Liver (tissue), 9 donors: ENCODE measurements around the gene SAMD1. TPM values are rescaled to one million over a fixed set of nuclear protein-coding genes. Genes with fewer than 3 reads are reported as not detected.

Experiments used
- DNase-seq: peaks from one replicate; pipeline ENCODE4 v3.0.0-alpha.2; 2017; ENCODE audit warnings: low spot score
- H3K27ac ChIP-seq, 2 donors: one replicate each; pipeline ENCODE4 v1.7.0; 2013; ENCODE audit warnings: inconsistent platforms in 2 of 2, low read length in 2 of 2, control low read depth in 1 of 2, low read depth in 1 of 2, mild to moderate bottlenecking in 1 of 2
- H3K27me3 ChIP-seq, 4 donors: one replicate each; pipeline versions ENCODE4 v1.6.1 to v1.7.0; 2013; ENCODE audit warnings: low read length in 3 of 4, inconsistent platforms in 1 of 4, mild to moderate bottlenecking in 1 of 4, moderate library complexity in 1 of 4; ENCODE audit not compliant: control insufficient read depth in 4 of 4, insufficient read depth in 4 of 4
- H3K36me3 ChIP-seq, 4 donors: one replicate each; pipeline versions ENCODE4 v1.6.1 to v1.7.0; 2013; ENCODE audit warnings: low read length in 3 of 4, mild to moderate bottlenecking in 3 of 4, low read depth in 1 of 4, moderate library complexity in 1 of 4; ENCODE audit not compliant: control insufficient read depth in 4 of 4, insufficient read depth in 3 of 4
- H3K4me1 ChIP-seq, 4 donors: one replicate each; pipeline versions ENCODE4 v1.6.1 to v1.7.0; 2013; ENCODE audit warnings: low read length in 3 of 4, mild to moderate bottlenecking in 3 of 4, moderate library complexity in 1 of 4; ENCODE audit not compliant: control insufficient read depth in 4 of 4, insufficient read depth in 4 of 4
- H3K4me3 ChIP-seq, 3 donors: one replicate each; pipeline versions ENCODE4 v1.6.1 to v1.7.0; 2013; ENCODE audit warnings: low read length in 3 of 3, control low read depth in 1 of 3, low read depth in 1 of 3, mild to moderate bottlenecking in 1 of 3
- H3K9ac ChIP-seq, 2 donors: one replicate each; pipeline ENCODE4 v1.7.0; 2013; ENCODE audit warnings: low read length in 2 of 2, mild to moderate bottlenecking in 2 of 2, moderate library complexity in 2 of 2, control low read depth in 1 of 2, low read depth in 1 of 2
- H3K9me3 ChIP-seq, 4 donors: one replicate each; pipeline versions ENCODE4 v1.6.1 to v1.7.0; 2013; ENCODE audit warnings: low read length in 3 of 4; ENCODE audit not compliant: control insufficient read depth in 4 of 4
- EGR1 ChIP-seq, 2 donors: IDR thresholded peaks; 2 replicates each; pipeline ENCODE4 v1.6.1; 2016 to 2018; ENCODE audit warnings: antibody characterized with exemption in 2 of 2, low read depth in 2 of 2
- FOXA1 ChIP-seq: IDR thresholded peaks from 2 replicates; pipeline ENCODE4 v1.6.1; 2016; ENCODE audit warnings: antibody characterized with exemption
- FOXA2 ChIP-seq: IDR thresholded peaks from 2 replicates; pipeline ENCODE4 v1.6.1; 2016; ENCODE audit warnings: antibody characterized with exemption
- GABPA ChIP-seq, 2 donors: IDR thresholded peaks in 1 of 2; conservative IDR thresholded peaks in 1 of 2; 2 replicates each; pipeline ENCODE4 v1.6.1; 2016; ENCODE audit warnings: antibody characterized with exemption in 2 of 2, mild to moderate bottlenecking in 1 of 2, moderate library complexity in 1 of 2
- HNF4A ChIP-seq, 2 donors: conservative IDR thresholded peaks; 2 replicates each; pipeline ENCODE4 v1.6.1; 2016; ENCODE audit warnings: antibody characterized with exemption in 2 of 2, mild to moderate bottlenecking in 2 of 2
- HNF4G ChIP-seq: IDR thresholded peaks from 2 replicates; pipeline ENCODE4 v1.6.1; 2016; ENCODE audit warnings: antibody characterized with exemption
- JUND ChIP-seq, 2 donors: IDR thresholded peaks; 2 replicates each; pipeline ENCODE4 v1.6.1; 2016; ENCODE audit warnings: antibody characterized with exemption in 2 of 2
- NR2F2 ChIP-seq: IDR thresholded peaks from 2 replicates; pipeline ENCODE4 v1.6.1; 2016; ENCODE audit warnings: antibody characterized with exemption
- RAD21 ChIP-seq, 2 donors: IDR thresholded peaks; 2 replicates each; pipeline ENCODE4 v1.6.1; 2016; ENCODE audit warnings: antibody characterized with exemption in 2 of 2, mild to moderate bottlenecking in 2 of 2
- RXRA ChIP-seq, 2 donors: IDR thresholded peaks; 2 replicates each; pipeline ENCODE4 v1.6.1; 2017 to 2018; ENCODE audit warnings: antibody characterized with exemption in 2 of 2, mild to moderate bottlenecking in 1 of 2
- SP1 ChIP-seq: IDR thresholded peaks from 2 replicates; pipeline ENCODE4 v1.6.1; 2018; ENCODE audit warnings: antibody characterized with exemption, mild to moderate bottlenecking
- TAF1 ChIP-seq: conservative IDR thresholded peaks from 2 replicates; pipeline ENCODE4 v1.6.1; 2016; ENCODE audit warnings: antibody characterized with exemption, mild to moderate bottlenecking
- YY1 ChIP-seq: IDR thresholded peaks from 2 replicates; pipeline ENCODE4 v1.6.1; 2016; ENCODE audit warnings: antibody characterized with exemption, mild to moderate bottlenecking
- WGBS: extraction: QIAGEN DNeasy Blood & Tissue Kit; methylation state at CpG from one replicate; pipeline ENCODE4 v1.1.7; 2013; 5-methylcytosine and 5-hydroxymethylcytosine counted together
- polyA plus RNA-seq, 2 donors: library from polyadenylated mRNA; stranded (reverse) in 1 of 2; unstranded in 1 of 2; fragments of 200-250 nt in 1 of 2; fragments of >200 nt in 1 of 2; fragmentation: Nextera tagmentation in 1 of 2; extraction: Ambion mirVana in 1 of 2; gene quantifications; one replicate each; pipeline versions ENCODE4 v1.2.1 to v1.2.3, GENCODE V29; 2013 to 2015
- total RNA-seq, 2 donors: library from RNA; depleted of rRNA; stranded (reverse); fragments of >200 nt; gene quantifications; one replicate each; pipeline ENCODE4 v1.2.3, GENCODE V29; 2014
- TF ChIP-seq, protein P1 (sequence below): IDR thresholded peaks from 2 replicates; pipeline ENCODE4 v1.6.1; 2016; ENCODE audit warnings: antibody characterized with exemption
- TF ChIP-seq, protein P2 (sequence below): IDR thresholded peaks from 2 replicates; pipeline ENCODE4 v1.6.1; 2016; ENCODE audit warnings: antibody characterized with exemption
- TF ChIP-seq, protein P3 (sequence below): IDR thresholded peaks from 2 replicates; pipeline ENCODE4 v1.6.1; 2016; ENCODE audit warnings: antibody characterized with exemption, mild to moderate bottlenecking
- TF ChIP-seq, protein P4 (sequence below): IDR thresholded peaks from 2 replicates; pipeline ENCODE4 v1.6.1; 2016; ENCODE audit warnings: antibody characterized with exemption
- TF ChIP-seq, protein P5 (sequence below): fragments of 150-350 bp; IDR thresholded peaks from 2 replicates; pipeline ENCODE4 v1.5.1; 2017; ENCODE audit warnings: improper control_type of control experiment, low read depth, low read length; ENCODE audit not compliant: missing input control
- donor health status: healthy.
- donor health status: healthy.
- donor health status: healthy.
- donor health status: healthy.
- donor health status: healthy.

SAMD1 gene
- total and polyA plus RNA-seq, 4 donors, result 2.1 to 33.0 (median 9.0) TPM

DNA sequence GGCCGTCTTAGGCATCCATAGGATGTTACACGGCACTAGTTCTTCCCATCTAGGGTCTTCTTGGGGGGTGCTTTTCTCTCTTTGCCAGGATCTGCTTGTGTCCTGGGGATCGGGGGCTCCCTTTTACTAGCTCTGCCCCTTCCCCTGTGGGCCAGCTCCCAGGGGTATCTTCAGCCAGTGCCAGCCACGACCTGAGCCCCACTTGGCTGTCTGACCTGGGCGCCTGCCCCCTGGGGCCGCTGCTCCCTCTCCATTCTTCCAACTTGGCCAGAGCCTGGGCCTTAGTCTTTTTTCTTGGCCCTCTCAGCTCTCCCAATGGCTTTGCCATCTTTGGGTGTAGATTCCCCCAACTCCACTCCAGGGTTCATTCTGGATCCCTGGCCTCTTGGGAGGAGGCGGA is 23.9 kb upstream of the SAMD1 start:
- no peaks in the 10 kb centered on the region for H3K9me3 ChIP-seq
- H3K27ac ChIP-seq, result peak overlapping the region; percentile 88 to 97
- TF ChIP-seq RAD21 (IDR thresholded peaks at IDR 0.05) (no peak), FOXA2 (no peak), GABPA (IDR thresholded peaks at IDR 0.05 in 1 of 2, conservative IDR thresholded peaks at IDR 0.05 in 1 of 2) (no peak), YY1 (no peak), FOXA1 (no peak), TAF1 (no peak), EGR1 (IDR thresholded peaks at IDR 0.05; ENCODE audit: low read depth in 2 of 2) (no peak), SP1 (no peak), JUND (IDR thresholded peaks at IDR 0.05) (no peak), HNF4G (no peak), HNF4A (conservative IDR thresholded peaks at IDR 0.05) (no peak), RXRA (IDR thresholded peaks at IDR 0.05) (no peak), NR2F2 (no peak)
- TF ChIP-seq, protein P1, sequence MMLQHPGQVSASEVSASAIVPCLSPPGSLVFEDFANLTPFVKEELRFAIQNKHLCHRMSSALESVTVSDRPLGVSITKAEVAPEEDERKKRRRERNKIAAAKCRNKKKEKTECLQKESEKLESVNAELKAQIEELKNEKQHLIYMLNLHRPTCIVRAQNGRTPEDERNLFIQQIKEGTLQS, result no peak
- TF ChIP-seq, protein P2, sequence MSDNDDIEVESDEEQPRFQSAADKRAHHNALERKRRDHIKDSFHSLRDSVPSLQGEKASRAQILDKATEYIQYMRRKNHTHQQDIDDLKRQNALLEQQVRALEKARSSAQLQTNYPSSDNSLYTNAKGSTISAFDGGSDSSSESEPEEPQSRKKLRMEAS, result no peak
- TF ChIP-seq, protein P3, sequence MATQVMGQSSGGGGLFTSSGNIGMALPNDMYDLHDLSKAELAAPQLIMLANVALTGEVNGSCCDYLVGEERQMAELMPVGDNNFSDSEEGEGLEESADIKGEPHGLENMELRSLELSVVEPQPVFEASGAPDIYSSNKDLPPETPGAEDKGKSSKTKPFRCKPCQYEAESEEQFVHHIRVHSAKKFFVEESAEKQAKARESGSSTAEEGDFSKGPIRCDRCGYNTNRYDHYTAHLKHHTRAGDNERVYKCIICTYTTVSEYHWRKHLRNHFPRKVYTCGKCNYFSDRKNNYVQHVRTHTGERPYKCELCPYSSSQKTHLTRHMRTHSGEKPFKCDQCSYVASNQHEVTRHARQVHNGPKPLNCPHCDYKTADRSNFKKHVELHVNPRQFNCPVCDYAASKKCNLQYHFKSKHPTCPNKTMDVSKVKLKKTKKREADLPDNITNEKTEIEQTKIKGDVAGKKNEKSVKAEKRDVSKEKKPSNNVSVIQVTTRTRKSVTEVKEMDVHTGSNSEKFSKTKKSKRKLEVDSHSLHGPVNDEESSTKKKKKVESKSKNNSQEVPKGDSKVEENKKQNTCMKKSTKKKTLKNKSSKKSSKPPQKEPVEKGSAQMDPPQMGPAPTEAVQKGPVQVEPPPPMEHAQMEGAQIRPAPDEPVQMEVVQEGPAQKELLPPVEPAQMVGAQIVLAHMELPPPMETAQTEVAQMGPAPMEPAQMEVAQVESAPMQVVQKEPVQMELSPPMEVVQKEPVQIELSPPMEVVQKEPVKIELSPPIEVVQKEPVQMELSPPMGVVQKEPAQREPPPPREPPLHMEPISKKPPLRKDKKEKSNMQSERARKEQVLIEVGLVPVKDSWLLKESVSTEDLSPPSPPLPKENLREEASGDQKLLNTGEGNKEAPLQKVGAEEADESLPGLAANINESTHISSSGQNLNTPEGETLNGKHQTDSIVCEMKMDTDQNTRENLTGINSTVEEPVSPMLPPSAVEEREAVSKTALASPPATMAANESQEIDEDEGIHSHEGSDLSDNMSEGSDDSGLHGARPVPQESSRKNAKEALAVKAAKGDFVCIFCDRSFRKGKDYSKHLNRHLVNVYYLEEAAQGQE, result no peak
- TF ChIP-seq, protein P4, sequence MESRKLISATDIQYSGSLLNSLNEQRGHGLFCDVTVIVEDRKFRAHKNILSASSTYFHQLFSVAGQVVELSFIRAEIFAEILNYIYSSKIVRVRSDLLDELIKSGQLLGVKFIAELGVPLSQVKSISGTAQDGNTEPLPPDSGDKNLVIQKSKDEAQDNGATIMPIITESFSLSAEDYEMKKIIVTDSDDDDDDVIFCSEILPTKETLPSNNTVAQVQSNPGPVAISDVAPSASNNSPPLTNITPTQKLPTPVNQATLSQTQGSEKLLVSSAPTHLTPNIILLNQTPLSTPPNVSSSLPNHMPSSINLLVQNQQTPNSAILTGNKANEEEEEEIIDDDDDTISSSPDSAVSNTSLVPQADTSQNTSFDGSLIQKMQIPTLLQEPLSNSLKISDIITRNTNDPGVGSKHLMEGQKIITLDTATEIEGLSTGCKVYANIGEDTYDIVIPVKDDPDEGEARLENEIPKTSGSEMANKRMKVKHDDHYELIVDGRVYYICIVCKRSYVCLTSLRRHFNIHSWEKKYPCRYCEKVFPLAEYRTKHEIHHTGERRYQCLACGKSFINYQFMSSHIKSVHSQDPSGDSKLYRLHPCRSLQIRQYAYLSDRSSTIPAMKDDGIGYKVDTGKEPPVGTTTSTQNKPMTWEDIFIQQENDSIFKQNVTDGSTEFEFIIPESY, result no peak
- TF ChIP-seq, protein P5, sequence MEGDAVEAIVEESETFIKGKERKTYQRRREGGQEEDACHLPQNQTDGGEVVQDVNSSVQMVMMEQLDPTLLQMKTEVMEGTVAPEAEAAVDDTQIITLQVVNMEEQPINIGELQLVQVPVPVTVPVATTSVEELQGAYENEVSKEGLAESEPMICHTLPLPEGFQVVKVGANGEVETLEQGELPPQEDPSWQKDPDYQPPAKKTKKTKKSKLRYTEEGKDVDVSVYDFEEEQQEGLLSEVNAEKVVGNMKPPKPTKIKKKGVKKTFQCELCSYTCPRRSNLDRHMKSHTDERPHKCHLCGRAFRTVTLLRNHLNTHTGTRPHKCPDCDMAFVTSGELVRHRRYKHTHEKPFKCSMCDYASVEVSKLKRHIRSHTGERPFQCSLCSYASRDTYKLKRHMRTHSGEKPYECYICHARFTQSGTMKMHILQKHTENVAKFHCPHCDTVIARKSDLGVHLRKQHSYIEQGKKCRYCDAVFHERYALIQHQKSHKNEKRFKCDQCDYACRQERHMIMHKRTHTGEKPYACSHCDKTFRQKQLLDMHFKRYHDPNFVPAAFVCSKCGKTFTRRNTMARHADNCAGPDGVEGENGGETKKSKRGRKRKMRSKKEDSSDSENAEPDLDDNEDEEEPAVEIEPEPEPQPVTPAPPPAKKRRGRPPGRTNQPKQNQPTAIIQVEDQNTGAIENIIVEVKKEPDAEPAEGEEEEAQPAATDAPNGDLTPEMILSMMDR, result no peak
- H3K36me3 ChIP-seq, result no peaks in the 10 kb centered on the region
- H3K4me1 ChIP-seq, result peaks cover 15 to 67% (median 57%) of the 10 kb centered on the region in 4 donors
- DNase-seq, result no peak
- H3K27me3 ChIP-seq, result no peaks in the 10 kb centered on the region
- H3K4me3 ChIP-seq, result no peak overlapping the region
- H3K9ac ChIP-seq, result no peak overlapping the region
- WGBS, result 92% methylated on average over 7 of the region's 7 CpGs
